ENCODE measurements around the gene MTMR4.
"Not testable (repeated sequence)": the region's sequence is repeated elsewhere in the genome, so short reads cannot be mapped to it uniquely, and the experiment has no call there.

Gene MTMR4

GRCh38 chr17:58493506-58493905 is 20.9 kb downstream of the MTMR4 start:
- CTCF ChIA-PET: no interaction called here
- POLR2A ChIA-PET: no interaction called here
- TF ChIP-seq, protein P1, sequence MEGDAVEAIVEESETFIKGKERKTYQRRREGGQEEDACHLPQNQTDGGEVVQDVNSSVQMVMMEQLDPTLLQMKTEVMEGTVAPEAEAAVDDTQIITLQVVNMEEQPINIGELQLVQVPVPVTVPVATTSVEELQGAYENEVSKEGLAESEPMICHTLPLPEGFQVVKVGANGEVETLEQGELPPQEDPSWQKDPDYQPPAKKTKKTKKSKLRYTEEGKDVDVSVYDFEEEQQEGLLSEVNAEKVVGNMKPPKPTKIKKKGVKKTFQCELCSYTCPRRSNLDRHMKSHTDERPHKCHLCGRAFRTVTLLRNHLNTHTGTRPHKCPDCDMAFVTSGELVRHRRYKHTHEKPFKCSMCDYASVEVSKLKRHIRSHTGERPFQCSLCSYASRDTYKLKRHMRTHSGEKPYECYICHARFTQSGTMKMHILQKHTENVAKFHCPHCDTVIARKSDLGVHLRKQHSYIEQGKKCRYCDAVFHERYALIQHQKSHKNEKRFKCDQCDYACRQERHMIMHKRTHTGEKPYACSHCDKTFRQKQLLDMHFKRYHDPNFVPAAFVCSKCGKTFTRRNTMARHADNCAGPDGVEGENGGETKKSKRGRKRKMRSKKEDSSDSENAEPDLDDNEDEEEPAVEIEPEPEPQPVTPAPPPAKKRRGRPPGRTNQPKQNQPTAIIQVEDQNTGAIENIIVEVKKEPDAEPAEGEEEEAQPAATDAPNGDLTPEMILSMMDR (IDR thresholded peaks at IDR 0.05; ENCODE audit: insufficient read depth, low read length, missing control alignments): no peak
- no peak for DNase-seq (ENCODE audit: low read depth, low spot score)
- H3K4me3 ChIP-seq (ENCODE audit: low read depth, low read length): no peak overlapping the region

DNA sequence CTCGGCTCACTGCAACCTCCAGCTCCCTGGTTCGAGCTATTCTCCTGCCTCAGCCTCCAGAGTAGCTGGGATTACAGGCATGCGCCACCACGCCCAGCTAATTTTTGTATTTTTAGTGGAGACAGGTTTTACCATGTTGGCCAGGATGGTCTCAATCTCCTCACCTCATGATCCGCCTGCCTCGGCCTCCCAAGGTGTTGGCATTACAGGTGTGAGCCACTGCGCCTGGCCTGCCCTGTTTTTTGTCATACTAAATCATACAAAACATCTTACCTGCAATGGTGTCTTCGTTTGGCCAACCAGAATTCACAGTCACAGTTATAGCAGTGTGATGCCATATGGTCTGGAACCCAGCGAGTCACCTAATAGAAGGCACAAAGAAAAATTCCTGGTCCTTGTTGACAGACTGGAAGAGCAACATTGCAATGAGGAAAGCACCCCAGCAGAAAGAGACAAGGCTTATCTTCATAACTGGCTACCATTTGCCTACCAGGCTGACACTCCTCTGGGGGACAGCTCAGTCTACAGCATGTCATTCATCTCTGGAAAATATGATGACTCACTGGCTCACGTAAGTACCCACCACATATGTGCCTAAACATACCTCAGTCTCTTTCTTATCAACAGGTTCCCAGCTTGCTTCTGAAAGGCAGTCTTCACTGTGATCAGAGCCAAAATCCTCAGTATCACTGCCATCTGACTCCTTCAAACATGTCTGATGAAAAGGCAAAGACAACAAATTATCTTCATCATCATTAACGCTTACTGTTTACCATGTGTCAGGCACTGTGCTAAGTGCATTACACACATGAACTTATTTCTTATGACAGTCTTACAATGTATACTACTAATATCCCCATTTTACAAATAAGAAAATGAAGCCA is 22.0 kb downstream of the MTMR4 start:
- DNase-seq (ENCODE audit: low read depth, low spot score): no peak
- TF ChIP-seq, protein P1 (IDR thresholded peaks at IDR 0.05; ENCODE audit: insufficient read depth, low read length, missing control alignments): no peak
- POLR2A ChIA-PET: no interaction called here
- H3K4me3 ChIP-seq (ENCODE audit: low read depth, low read length): no peak overlapping the region
- CTCF ChIA-PET: interaction anchor here (0.6 kb wide), 1 partner anchor 522 kb away, joined by 3 read pairs; no protein-coding TSS in a partner anchor

DNA sequence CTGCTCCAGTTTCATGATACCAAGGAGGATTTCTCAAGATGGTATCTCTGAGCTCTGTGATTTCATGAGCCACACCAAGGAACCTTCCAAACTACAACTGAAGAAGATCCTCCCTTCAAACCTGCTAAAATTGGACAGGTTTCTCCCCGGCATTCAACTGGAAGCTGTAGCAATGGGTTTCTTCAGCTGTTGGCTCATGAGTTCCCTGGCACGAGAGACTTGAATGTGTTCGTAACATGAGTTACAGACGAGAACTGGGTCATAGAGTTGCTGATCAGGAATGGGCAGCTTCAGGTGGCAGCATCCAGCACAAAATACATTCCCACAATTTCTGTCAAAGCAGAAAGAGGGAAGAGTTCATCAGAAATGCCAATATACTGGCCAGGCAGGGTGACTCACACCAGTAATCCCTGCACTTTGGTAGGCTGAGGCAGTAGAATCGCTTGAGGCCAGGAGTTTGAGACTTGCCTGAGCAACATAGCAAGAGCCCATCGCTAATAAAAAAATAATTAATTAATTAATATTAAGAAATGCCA is 22.9 kb downstream of the MTMR4 start:
- ChIA-PET CTCF (no interaction called here), POLR2A (no interaction called here)
- no peak overlapping the region for H3K4me3 ChIP-seq (ENCODE audit: low read depth, low read length)
- TF ChIP-seq, protein P1 (IDR thresholded peaks at IDR 0.05; ENCODE audit: insufficient read depth, low read length, missing control alignments): no peak
- no peak for DNase-seq (ENCODE audit: low read depth, low spot score)

- TF ChIP-seq, protein P1 (IDR thresholded peaks at IDR 0.05; ENCODE audit: insufficient read depth, low read length, missing control alignments): no peak
- ChIA-PET POLR2A (no interaction called here), CTCF (no interaction called here)
- DNase-seq (ENCODE audit: low read depth, low spot score): no peak
- H3K4me3 ChIP-seq (ENCODE audit: low read depth, low read length): no peak overlapping the region
Measured at GRCh38 chr17:58488428-58488890, 26.0 kb downstream of the MTMR4 start.

DNA sequence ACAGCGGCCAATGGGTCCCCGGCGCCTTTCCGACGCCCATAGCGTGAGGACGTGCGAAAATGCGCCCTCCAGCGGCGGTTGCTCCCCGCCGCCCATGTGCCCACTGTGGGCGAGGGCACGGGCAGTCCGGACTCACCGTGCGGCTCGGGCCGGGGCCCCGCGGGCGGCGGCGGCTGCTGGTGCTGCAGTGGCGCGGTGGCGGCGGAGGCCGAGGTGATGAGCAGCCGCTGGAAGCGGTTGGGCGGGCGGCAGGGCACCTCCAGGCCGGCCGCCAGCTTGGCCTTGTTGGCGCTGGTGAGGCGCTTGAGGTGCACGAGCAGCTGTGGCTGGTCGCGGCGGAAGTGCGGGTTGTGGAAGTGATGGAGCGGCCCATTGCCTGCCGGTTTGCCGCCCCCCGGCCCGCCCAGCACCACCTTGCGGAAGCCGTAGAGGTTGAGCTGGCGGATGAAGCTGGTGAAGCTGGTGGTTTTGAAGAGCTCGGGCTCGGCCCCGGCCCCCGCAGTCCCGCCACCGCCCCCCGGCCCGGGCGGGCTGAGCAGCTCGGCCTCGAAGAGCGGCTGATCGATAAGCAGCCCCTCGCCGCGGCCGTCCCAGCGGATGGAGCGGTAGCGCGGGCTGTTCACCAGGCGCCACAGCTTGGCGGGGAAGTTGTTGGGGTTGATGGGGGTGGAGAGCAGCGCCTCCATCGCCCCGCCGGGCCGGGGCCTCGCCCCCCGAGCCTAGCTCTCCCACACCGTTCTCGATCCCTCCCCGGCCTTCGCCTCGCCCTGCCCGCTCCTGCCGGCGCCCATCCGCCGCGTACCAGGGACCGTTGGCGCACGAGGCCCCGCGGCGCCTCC is 26.6 kb downstream of the MTMR4 start, which contains the start of gene HSF5:
TSS of gene HSF5 (minus strand) at position 820 of the 839 bp plus-strand sequence. CDS start at position 686, 134 bp downstream.
- H3K4me3 ChIP-seq (ENCODE audit: low read depth, low read length): no peak within 1 kb of the TSS
- TF ChIP-seq, protein P1 (IDR thresholded peaks at IDR 0.05; ENCODE audit: insufficient read depth, low read length, missing control alignments): no peak
- DNase-seq (ENCODE audit: low read depth, low spot score): no peak
- POLR2A ChIA-PET: no interaction called here
- CTCF ChIA-PET: no interaction called here

DNA sequence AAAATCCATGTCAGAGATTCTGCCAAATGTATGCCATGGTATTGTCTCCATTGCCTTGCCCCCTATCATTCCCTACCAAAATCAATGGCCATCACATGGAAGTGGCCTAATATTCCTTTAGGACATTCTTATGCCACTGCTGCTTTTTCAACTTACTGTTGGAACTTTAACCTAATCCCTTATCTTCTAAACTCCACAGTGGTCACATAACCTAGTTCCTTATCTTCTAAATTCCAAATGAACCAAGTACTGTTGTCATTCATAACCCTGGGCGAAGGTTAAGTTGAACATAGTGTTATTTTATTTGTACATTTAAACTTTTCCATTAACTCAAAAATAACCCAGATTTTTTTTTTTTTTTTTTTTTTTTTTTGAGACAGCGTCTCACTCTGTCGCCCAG is 29.8 kb downstream of the MTMR4 start:
- POLR2A ChIA-PET: no interaction called here
- TF ChIP-seq, protein P1 (IDR thresholded peaks at IDR 0.05; ENCODE audit: insufficient read depth, low read length, missing control alignments): no peak
- CTCF ChIA-PET: no interaction called here
- H3K4me3 ChIP-seq (ENCODE audit: low read depth, low read length): no peak overlapping the region
- DNase-seq (ENCODE audit: low read depth, low spot score): no peak

DNA sequence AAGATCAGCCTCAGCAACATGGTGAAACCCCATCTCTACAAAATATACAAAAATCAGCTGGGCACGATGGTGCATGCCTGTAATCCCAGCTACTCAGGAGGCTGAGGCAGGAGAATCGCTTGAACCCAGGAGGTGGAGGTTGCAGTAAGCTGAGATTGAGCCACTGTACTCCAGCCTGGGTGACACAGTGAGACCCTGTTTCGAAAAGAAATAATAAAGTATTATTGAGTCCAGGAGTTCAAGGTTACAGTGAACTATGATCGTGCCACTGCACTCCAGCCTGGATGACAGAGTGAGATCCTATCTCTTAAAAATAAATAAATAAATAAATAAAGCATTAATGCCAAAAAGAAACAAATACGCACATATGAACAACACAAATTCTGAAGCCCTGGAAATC is 32.6 kb downstream of the MTMR4 start:
- POLR2A ChIA-PET; H3K4me3 ChIP-seq (ENCODE audit: low read depth, low read length); DNase-seq (ENCODE audit: low read depth, low spot score): not testable (repeated sequence)
- CTCF ChIA-PET: interaction anchor here (0.6 to 0.9 kb wide), 2 partner anchors 100 to 164 kb away, joined by 4 read pairs; no protein-coding TSS in a partner anchor
